ENCODE measurements around the gene CAMTA1.

CAMTA1 gene

DNA sequence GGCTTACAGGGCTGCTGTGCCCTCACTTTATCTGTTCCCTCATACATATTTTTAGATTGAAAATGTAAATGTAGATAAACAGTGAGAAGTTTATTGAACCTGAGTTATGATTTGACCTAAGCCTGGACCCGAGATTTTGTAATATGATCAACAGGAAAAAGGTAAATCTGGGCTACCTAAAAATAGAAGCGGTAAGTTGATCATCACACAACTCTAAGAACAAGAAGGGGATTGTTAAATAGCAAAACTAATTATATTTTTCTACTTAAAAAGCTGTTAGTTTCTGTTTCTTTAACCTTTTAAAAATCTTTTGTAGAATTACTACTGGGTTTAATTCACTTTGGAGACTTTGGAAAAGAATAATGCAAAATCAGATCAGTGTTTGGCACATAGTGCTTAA is 35.6 kb downstream of the CAMTA1 start:
- Histone ChIP-seq H3K27me3 (ENCODE audit: low read length) (no peaks in the 10 kb centered on the region), H3K9me3 (ENCODE audit: insufficient read depth, low read length) (no peaks in the 10 kb centered on the region), H3F3A (ENCODE audit: insufficient read depth) (no peaks in the 10 kb centered on the region; the same call in 1 of the 2 replicates), H3K79me2 (ENCODE audit: insufficient read depth, low read length) (peaks cover 29% of the 10 kb centered on the region; the same call in 1 of the 2 replicates), H3K9me2 (replicated peaks; ENCODE audit: insufficient read depth, low read length) (no peaks in the 10 kb centered on the region), H3K27ac (ENCODE audit: low read depth, low read length) (no peak overlapping the region), H3K4me3 (ENCODE audit: insufficient read depth, low read length, poor library complexity, severe bottlenecking) (no peak overlapping the region), H4K20me1 (ENCODE audit: low read depth, low read length) (peaks cover 18% of the 10 kb centered on the region; the same call in 1 of the 2 replicates), H3K36me3 (ENCODE audit: low read length) (no peaks in the 10 kb centered on the region), H3K4me2 (ENCODE audit: low read depth, low read length, poor library complexity, severe bottlenecking) (no peak overlapping the region), H3K9ac (ENCODE audit: low read length) (no peak overlapping the region), H2AFZ (ENCODE audit: low read depth, low read length, severe bottlenecking) (no peak overlapping the region)
- TF ChIP-seq CTCF (IDR thresholded peaks at IDR 0.05; ENCODE audit: insufficient read depth, low read length, poor library complexity, severe bottlenecking) (no peak), EZH2phosphoT487 (conservative IDR thresholded peaks at IDR 0.05; ENCODE audit: low read length) (no peak)

DNA sequence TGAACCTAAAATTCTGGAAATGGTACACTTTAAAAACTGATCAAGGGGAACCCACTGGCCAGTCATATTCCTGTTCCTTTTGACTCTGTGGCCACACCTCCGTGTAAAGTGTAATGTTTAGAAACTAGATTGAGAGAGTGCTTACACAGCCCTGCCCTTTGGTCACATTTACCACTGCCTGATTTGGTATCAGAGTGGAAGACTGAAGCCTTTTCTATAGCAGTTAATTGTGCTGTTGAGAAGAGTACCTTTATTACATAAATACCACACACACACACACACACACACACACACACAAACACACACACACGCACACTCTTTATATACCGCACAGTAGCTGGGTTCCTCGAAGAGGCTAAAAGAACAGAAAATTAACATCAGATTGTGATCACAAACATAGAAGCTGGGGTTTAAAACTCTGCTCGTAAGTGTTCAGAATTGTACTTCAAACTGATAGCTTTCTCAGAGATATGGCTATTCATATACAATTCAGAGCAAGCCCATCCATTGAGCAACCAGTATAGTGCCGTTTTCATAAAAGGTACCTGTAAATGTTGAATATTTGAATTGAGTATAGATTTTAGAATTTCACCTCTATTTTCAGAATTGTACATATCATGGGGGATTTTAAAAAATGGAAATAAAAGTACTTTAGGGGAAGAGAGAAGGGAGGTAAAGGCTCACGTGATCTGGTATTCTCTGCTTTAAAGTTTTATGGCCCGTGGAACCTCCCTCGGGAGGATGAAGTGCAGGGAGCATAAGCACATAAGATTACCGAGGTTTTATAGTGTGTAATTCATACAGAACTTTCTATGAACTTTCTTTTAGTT is 37.5 kb downstream of the CAMTA1 start:
- Histone ChIP-seq H3K79me2 (ENCODE audit: insufficient read depth, low read length) (peaks cover 12% of the 10 kb centered on the region; the same call in 1 of the 2 replicates), H3K4me3 (ENCODE audit: insufficient read depth, low read length, poor library complexity, severe bottlenecking) (no peak overlapping the region), H3K9ac (ENCODE audit: low read length) (no peak overlapping the region), H3K36me3 (ENCODE audit: low read length) (no peaks in the 10 kb centered on the region), H3K27me3 (ENCODE audit: low read length) (no peaks in the 10 kb centered on the region), H3K27ac (ENCODE audit: low read depth, low read length) (no peak overlapping the region), H2AFZ (ENCODE audit: low read depth, low read length, severe bottlenecking) (no peak overlapping the region), H4K20me1 (ENCODE audit: low read depth, low read length) (peaks cover 10% of the 10 kb centered on the region; the same call in 1 of the 2 replicates), H3K9me3 (ENCODE audit: insufficient read depth, low read length) (no peaks in the 10 kb centered on the region), H3K4me2 (ENCODE audit: low read depth, low read length, poor library complexity, severe bottlenecking) (no peak overlapping the region), H3K9me2 (replicated peaks; ENCODE audit: insufficient read depth, low read length) (no peaks in the 10 kb centered on the region), H3F3A (ENCODE audit: insufficient read depth) (no peaks in the 10 kb centered on the region; the same call in 1 of the 2 replicates)
- TF ChIP-seq EZH2phosphoT487 (conservative IDR thresholded peaks at IDR 0.05; ENCODE audit: low read length) = no peak
- no peak for TF ChIP-seq CTCF (IDR thresholded peaks at IDR 0.05; ENCODE audit: insufficient read depth, low read length, poor library complexity, severe bottlenecking)

DNA sequence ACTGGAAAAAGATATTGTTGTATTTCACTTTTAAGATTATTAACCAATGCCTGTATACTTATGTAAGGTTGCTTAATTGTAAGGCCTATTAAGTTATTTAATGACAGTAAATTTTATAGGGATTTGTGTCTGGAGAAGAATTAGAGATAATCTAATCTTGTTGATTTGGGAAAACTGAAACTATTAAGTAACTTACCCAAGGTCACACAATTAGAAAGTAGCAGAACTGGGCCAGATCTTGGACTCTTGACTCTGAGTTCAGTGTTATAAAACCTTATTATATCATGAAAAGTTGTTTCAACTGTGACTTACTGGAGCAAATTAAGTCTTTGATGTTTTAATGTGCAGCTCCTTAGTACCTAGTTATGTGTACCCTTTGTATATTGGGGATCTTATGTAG is 38.5 kb downstream of the CAMTA1 start:
- Histone ChIP-seq H3K36me3 (ENCODE audit: low read length) (no peaks in the 10 kb centered on the region), H3K79me2 (ENCODE audit: insufficient read depth, low read length) (0 out of 2 replicates have a peak, but pooled peaks cover 10% of the 10 kb centered on the region), H4K20me1 (ENCODE audit: low read depth, low read length) (peaks cover 9% of the 10 kb centered on the region; the same call in 1 of the 2 replicates), H3K9me3 (ENCODE audit: insufficient read depth, low read length) (no peaks in the 10 kb centered on the region), H3F3A (ENCODE audit: insufficient read depth) (no peaks in the 10 kb centered on the region; the same call in 1 of the 2 replicates), H3K9me2 (replicated peaks; ENCODE audit: insufficient read depth, low read length) (no peaks in the 10 kb centered on the region), H3K4me2 (ENCODE audit: low read depth, low read length, poor library complexity, severe bottlenecking) (no peak overlapping the region), H3K9ac (ENCODE audit: low read length) (no peak overlapping the region), H3K4me3 (ENCODE audit: insufficient read depth, low read length, poor library complexity, severe bottlenecking) (no peak overlapping the region), H3K27ac (ENCODE audit: low read depth, low read length) (no peak overlapping the region), H3K27me3 (ENCODE audit: low read length) (no peaks in the 10 kb centered on the region), H2AFZ (ENCODE audit: low read depth, low read length, severe bottlenecking) (no peak overlapping the region)
- TF ChIP-seq CTCF (IDR thresholded peaks at IDR 0.05; ENCODE audit: insufficient read depth, low read length, poor library complexity, severe bottlenecking) (no peak), EZH2phosphoT487 (conservative IDR thresholded peaks at IDR 0.05; ENCODE audit: low read length) (no peak)

Measured in SU-DHL-6 (cell line).